Activated CD4-positive, alpha-beta T cell treated with anti-CD3 and anti-CD28 coated beads, Interleukin-2, amount 10 ng/mL, durations not matched to agents 24 days and 14 days (primary cell): ENCODE measurements around the gene SRGAP3. TPM values are rescaled to one million over a fixed set of nuclear protein-coding genes. Genes with fewer than 3 reads are reported as not detected.

Experiments used
- DNase-seq: peaks from one replicate; pipeline ENCODE4 v3.0.0; 2022
- H3K27ac Mint-ChIP-seq: one replicate; pipeline ENCODE4 v1.8.0; 2022; ENCODE audit warnings: mild to moderate bottlenecking, mixed read lengths
- H3K27me3 Mint-ChIP-seq: one replicate; pipeline ENCODE4 v1.8.0; 2022; ENCODE audit warnings: mixed read lengths
- H3K36me3 Mint-ChIP-seq: one replicate; pipeline ENCODE4 v1.8.0; 2022; ENCODE audit warnings: low read depth, mild to moderate bottlenecking, mixed read lengths
- H3K4me1 Mint-ChIP-seq: one replicate; pipeline ENCODE4 v1.8.0; 2021; ENCODE audit warnings: mixed read lengths
- H3K4me3 Mint-ChIP-seq: one replicate; pipeline ENCODE4 v1.8.0; 2022; ENCODE audit warnings: mild to moderate bottlenecking, moderate library complexity, mixed read lengths
- H3K9me3 Mint-ChIP-seq: one replicate; pipeline ENCODE4 v1.8.0; 2021; ENCODE audit warnings: mixed read lengths
- intact Hi-C: fragments of 100-400 bp; cut with micrococcal nuclease; formaldehyde crosslinking; loops from one replicate; pipeline ENCODE4 v1.15.1; 2023
- total RNA-seq: library from RNA; stranded (reverse); gene quantifications from 2 replicates; pipeline ENCODE4 v1.2.3, GENCODE V29; 2022

SRGAP3 gene
- total RNA-seq, 1 donor from 2014 or later: 0.40 TPM

- no peak overlapping the region for H3K4me3 Mint-ChIP-seq
- no peaks in the 10 kb centered on the region for H3K9me3 Mint-ChIP-seq
- no peak for DNase-seq
- intact Hi-C loops: no loop called here
- no peaks in the 10 kb centered on the region for H3K36me3 Mint-ChIP-seq
- H3K27ac Mint-ChIP-seq: no peak overlapping the region
- peaks cover 3% of the 10 kb centered on the region for H3K4me1 Mint-ChIP-seq
- H3K27me3 Mint-ChIP-seq: peaks cover 4% of the 10 kb centered on the region
Measured at GRCh38 chr3:9211155-9211950, 38.1 kb downstream of the SRGAP3 start.

- H3K9me3 Mint-ChIP-seq: no peaks in the 10 kb centered on the region
- peaks cover 4% of the 10 kb centered on the region for H3K27me3 Mint-ChIP-seq
- H3K36me3 Mint-ChIP-seq: no peaks in the 10 kb centered on the region
- intact Hi-C loops: no loop called here
- peaks cover 3% of the 10 kb centered on the region for H3K4me1 Mint-ChIP-seq
- no peak overlapping the region for H3K4me3 Mint-ChIP-seq
- no peak for DNase-seq
- H3K27ac Mint-ChIP-seq: no peak overlapping the region
Measured at GRCh38 chr3:9209777-9210176, 39.7 kb downstream of the SRGAP3 start.

GRCh38 chr3:9208605-9209152, 40.8 kb downstream of the SRGAP3 start:
- H3K36me3 Mint-ChIP-seq: no peaks in the 10 kb centered on the region
- H3K4me1 Mint-ChIP-seq: no peaks in the 10 kb centered on the region
- intact Hi-C loops: no loop called here
- H3K4me3 Mint-ChIP-seq: no peak overlapping the region
- no peak for DNase-seq
- peaks cover 2% of the 10 kb centered on the region for H3K27me3 Mint-ChIP-seq
- no peaks in the 10 kb centered on the region for H3K9me3 Mint-ChIP-seq
- H3K27ac Mint-ChIP-seq: no peak overlapping the region

GRCh38 chr3:9207116-9207763, 42.2 kb downstream of the SRGAP3 start:
- no peak overlapping the region for H3K27ac Mint-ChIP-seq
- H3K4me1 Mint-ChIP-seq: no peaks in the 10 kb centered on the region
- peaks cover 2% of the 10 kb centered on the region for H3K27me3 Mint-ChIP-seq
- no peaks in the 10 kb centered on the region for H3K36me3 Mint-ChIP-seq
- no peaks in the 10 kb centered on the region for H3K9me3 Mint-ChIP-seq
- intact Hi-C loops: no loop called here
- no peak overlapping the region for H3K4me3 Mint-ChIP-seq
- DNase-seq: no peak

- H3K4me1 Mint-ChIP-seq: no peaks in the 10 kb centered on the region
- no peaks in the 10 kb centered on the region for H3K36me3 Mint-ChIP-seq
- intact Hi-C loops: no loop called here
- no peaks in the 10 kb centered on the region for H3K9me3 Mint-ChIP-seq
- H3K27me3 Mint-ChIP-seq: peaks cover 2% of the 10 kb centered on the region
- H3K4me3 Mint-ChIP-seq: no peak overlapping the region
- DNase-seq: no peak
- no peak overlapping the region for H3K27ac Mint-ChIP-seq
Measured at GRCh38 chr3:9206287-9206686, 43.2 kb downstream of the SRGAP3 start.

- DNase-seq: no peak
- intact Hi-C loops: no loop called here
- Mint-ChIP-seq H3K27me3 (no peaks in the 10 kb centered on the region), H3K4me3 (no peak overlapping the region), H3K36me3 (no peaks in the 10 kb centered on the region), H3K9me3 (no peaks in the 10 kb centered on the region), H3K27ac (no peak overlapping the region), H3K4me1 (no peaks in the 10 kb centered on the region)
Measured at GRCh38 chr3:9205345-9206143, 43.9 kb downstream of the SRGAP3 start.

GRCh38 chr3:9204253-9204992, 45.0 kb downstream of the SRGAP3 start:
- no peaks in the 10 kb centered on the region for H3K36me3 Mint-ChIP-seq
- H3K27me3 Mint-ChIP-seq: peaks cover 3% of the 10 kb centered on the region
- intact Hi-C loops: no loop called here
- no peak overlapping the region for H3K4me3 Mint-ChIP-seq
- DNase-seq: no peak
- H3K4me1 Mint-ChIP-seq: no peaks in the 10 kb centered on the region
- H3K9me3 Mint-ChIP-seq: no peaks in the 10 kb centered on the region
- H3K27ac Mint-ChIP-seq: no peak overlapping the region

GRCh38 chr3:9203317-9203716, 46.1 kb downstream of the SRGAP3 start:
- Mint-ChIP-seq H3K36me3 (no peaks in the 10 kb centered on the region), H3K9me3 (no peaks in the 10 kb centered on the region), H3K4me3 (no peak overlapping the region), H3K27me3 (peaks cover 3% of the 10 kb centered on the region), H3K27ac (no peak overlapping the region), H3K4me1 (no peaks in the 10 kb centered on the region)
- DNase-seq: no peak
- intact Hi-C loops: no loop called here

GRCh38 chr3:9202546-9202945, 46.9 kb downstream of the SRGAP3 start:
- peaks cover 3% of the 10 kb centered on the region for H3K27me3 Mint-ChIP-seq
- no peak overlapping the region for H3K27ac Mint-ChIP-seq
- H3K36me3 Mint-ChIP-seq: no peaks in the 10 kb centered on the region
- no peak overlapping the region for H3K4me3 Mint-ChIP-seq
- H3K9me3 Mint-ChIP-seq: no peaks in the 10 kb centered on the region
- DNase-seq: no peak
- intact Hi-C loops: no loop called here
- H3K4me1 Mint-ChIP-seq: no peaks in the 10 kb centered on the region

GRCh38 chr3:9201955-9202354, 47.5 kb downstream of the SRGAP3 start:
- Mint-ChIP-seq H3K27me3 (peaks cover 4% of the 10 kb centered on the region), H3K9me3 (no peaks in the 10 kb centered on the region), H3K4me3 (no peak overlapping the region), H3K4me1 (no peaks in the 10 kb centered on the region), H3K36me3 (no peaks in the 10 kb centered on the region), H3K27ac (no peak overlapping the region)
- intact Hi-C loops: no loop called here
- no peak for DNase-seq

GRCh38 chr3:9201266-9201665, 48.2 kb downstream of the SRGAP3 start:
- Mint-ChIP-seq H3K27me3 (peaks cover 6% of the 10 kb centered on the region), H3K36me3 (no peaks in the 10 kb centered on the region), H3K27ac (no peak overlapping the region), H3K9me3 (no peaks in the 10 kb centered on the region), H3K4me1 (no peaks in the 10 kb centered on the region), H3K4me3 (no peak overlapping the region)
- intact Hi-C loops: no loop called here
- DNase-seq: no peak

GRCh38 chr3:9199775-9200174, 49.7 kb downstream of the SRGAP3 start:
- peaks cover 11% of the 10 kb centered on the region for H3K27me3 Mint-ChIP-seq
- intact Hi-C loops: no loop called here
- H3K9me3 Mint-ChIP-seq: no peaks in the 10 kb centered on the region
- H3K27ac Mint-ChIP-seq: no peak overlapping the region
- no peak for DNase-seq
- no peaks in the 10 kb centered on the region for H3K4me1 Mint-ChIP-seq
- H3K36me3 Mint-ChIP-seq: no peaks in the 10 kb centered on the region
- no peak overlapping the region for H3K4me3 Mint-ChIP-seq

- Mint-ChIP-seq H3K27me3 (peaks cover 11% of the 10 kb centered on the region), H3K9me3 (no peaks in the 10 kb centered on the region), H3K27ac (no peak overlapping the region), H3K4me3 (no peak overlapping the region), H3K36me3 (no peaks in the 10 kb centered on the region), H3K4me1 (no peaks in the 10 kb centered on the region)
- intact Hi-C loops: no loop called here
- DNase-seq: no peak
Measured at GRCh38 chr3:9198899-9199335, 50.5 kb downstream of the SRGAP3 start.
